HG03159 (cell line): ENCODE measurements around the gene CDH4.

Experiments
- ATAC-seq: cut with Tn5 transposase; IDR thresholded peaks from one replicate; pipeline ENCODE4 v1.9.1; 2021; ENCODE audit warnings: mild to moderate bottlenecking, moderate library complexity; ENCODE audit not compliant: unreplicated experiment

CDH4 gene

GRCh38 chr20:61767761-61768494 lies 515.9 kb downstream of the CDH4 start:
- no peak for ATAC-seq

DNA sequence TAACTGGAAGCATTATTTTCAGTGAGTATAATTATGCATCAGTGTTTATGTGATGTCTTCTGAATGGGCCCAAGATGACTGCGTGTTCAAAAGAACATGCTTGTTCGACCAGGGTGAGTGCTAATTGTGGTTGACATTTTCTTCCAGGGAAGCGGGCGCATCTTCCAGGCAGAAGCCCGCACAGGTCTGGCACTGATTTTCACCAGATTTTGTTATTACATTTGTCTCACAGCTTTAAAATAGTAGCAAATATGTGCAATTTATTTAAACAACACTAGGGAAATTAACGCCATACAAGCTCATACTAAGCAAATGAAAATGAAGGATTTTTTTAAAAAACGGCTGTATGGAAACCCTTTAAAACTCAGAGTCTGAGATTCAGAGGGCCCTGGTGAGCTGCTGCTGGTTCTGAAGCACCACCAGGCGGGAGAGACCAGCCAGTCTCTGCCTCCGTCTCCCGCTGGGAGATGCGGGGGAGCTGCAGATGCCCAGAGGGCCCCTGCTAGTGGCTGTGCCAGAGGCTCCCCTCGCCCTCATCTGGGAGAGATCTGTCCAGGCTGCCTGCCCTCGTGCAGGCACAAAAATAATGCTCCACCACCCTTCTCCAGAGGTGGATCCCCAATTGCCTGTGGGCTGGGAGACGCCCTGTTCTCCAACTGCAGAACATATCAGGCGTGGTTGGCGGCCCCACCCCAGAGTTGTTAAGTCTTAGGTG lies 516.7 kb downstream of the CDH4 start:
- no peak for ATAC-seq

GRCh38 chr20:61769286-61769832 lies 517.3 kb downstream of the CDH4 start:
- no peak for ATAC-seq

DNA sequence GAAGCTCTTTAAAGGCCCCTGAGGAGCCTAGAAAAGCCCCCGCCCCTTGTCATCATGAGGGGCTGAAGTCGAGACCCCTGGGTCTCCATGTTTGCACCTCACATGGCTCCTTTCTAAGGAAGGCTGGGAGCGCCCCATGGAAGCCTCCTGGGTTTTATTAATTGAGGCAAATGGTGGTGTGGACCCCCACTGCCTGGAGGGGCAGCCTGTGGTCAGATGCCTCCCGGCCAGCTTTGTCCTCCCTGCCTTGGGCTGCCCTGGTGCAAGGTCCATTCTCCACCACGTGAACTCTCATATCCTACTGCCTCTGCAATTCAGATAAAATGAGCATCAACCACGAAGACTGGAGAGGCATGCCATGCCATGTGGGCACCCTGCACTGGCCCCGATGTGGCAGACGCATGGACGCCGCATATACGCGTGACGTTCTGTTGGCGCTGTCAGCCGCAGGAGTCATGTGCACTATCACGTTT lies 518.1 kb downstream of the CDH4 start:
- ATAC-seq: no peak

- no peak for ATAC-seq
Observed at GRCh38 chr20:61771805-61772350, 519.8 kb downstream of the CDH4 start.

DNA sequence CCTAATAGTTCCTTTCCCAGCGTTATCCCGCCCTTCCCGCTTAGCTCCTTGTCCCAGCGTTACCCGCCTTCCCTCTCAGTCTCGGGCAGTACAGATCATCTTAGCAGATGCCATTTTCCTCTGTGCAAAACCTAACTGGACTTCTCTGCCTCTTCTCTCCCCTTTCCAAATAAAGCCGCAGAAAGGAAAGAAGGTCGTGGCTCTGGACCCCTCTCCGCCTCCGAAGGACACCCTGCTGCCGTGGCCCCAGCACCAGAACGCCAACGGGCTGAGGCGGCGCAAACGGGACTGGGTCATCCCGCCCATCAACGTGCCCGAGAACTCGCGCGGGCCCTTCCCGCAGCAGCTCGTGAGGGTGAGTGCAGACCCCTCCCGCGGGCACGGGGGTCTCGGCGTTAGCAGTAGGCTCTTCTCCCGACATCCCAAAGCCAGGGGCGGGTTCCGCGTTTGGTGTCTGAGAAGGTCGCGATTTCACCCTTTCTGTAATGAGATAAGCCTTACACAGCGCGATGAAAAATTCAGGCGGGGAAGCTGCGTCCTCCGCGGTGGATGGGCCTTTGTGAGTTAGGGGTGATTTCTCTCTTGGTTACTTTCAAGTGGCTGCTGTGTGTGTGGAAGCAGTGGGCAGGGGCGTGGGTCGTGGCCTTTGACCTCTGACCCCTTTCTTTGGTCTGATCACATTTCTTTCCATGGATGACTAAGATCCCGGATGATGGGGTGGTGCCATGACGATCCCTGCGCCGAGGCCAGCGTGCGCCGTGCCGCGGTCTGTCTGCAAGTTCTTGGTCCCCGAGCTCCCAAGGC lies 521.0 kb downstream of the CDH4 start:
- ATAC-seq: no peak

GRCh38 chr20:61773926-61774587 lies 522.0 kb downstream of the CDH4 start:
- ATAC-seq: no peak

DNA sequence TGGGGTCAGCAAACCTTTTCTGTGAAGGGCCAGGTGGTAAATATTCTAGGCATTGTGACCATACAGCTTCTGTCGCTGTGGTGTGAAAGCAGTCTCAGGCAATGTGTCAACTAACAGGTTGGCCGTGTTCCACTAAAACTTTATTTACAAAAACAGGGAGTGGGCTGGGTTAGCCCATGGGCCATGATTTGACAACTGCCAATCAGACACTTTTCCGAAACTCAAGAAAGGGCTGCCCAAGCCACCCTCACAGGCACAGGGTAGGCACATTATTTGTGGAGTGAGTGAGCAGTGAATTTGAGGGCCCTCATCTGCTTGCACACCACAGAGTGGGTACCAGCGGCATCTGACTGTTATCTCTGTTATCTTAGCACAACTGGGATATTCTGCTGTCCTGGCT lies 523.4 kb downstream of the CDH4 start:
- ATAC-seq: no peak

DNA sequence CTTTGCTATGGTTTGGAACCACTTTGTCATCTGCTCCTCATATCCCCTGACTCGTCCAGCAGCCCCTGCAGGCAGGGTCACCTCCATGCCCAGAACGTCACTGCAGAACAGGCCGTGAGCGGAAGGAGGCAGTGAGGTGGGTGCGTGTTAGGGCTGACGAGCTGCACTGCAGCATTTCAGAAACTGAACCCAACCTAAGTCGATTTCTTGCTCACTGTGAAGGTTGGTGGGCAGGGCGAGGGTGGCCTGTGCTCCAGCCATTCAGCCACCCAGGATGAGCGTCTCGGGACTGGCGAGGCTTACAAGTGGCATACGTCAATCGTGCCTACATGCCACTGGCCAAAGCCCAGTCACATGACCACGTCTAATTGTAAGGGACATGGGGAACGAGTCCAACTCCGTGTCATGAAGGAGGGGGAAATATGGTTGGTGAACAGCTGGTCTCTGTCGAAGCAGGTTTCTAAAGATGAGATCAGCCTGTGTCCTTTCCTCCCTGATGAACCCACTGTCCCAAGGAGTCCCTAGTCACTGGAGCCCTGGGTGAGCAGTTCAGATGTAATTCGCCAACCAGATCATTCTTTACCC lies 524.5 kb downstream of the CDH4 start:
- ATAC-seq: no peak

DNA sequence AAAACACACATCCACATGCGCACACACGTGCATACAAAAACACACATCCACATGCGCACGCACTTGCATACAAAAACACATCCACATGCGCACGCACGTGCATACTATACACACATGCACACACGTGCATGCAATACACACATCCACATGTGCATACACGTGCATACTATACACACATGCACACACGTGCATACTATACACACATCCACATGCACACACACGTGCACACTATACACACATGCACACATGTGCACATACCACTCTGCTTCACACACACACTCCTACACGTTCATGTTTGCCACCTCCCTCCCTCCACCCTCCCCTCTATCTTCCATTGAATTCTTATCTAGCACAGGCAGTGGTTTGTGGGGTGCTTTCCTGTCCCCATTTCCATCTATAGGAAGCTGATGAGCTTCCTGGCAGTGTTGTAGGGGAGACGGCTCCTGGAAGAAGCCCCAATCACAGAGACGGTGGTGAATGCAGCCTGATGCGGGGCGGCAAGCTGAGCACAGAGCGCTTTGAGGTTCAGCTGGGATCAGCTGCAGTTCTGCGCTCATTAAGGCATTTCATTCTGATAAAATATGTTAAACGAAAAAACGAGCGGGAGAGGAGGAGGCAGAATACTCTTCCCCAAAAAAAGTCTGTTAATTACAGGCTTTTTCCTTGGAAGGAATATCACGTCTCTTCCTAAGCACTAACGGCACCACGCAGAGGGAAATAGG lies 525.9 kb downstream of the CDH4 start:
- ATAC-seq: no peak

GRCh38 chr20:61778495-61778863 lies 526.4 kb downstream of the CDH4 start:
- ATAC-seq: no peak

DNA sequence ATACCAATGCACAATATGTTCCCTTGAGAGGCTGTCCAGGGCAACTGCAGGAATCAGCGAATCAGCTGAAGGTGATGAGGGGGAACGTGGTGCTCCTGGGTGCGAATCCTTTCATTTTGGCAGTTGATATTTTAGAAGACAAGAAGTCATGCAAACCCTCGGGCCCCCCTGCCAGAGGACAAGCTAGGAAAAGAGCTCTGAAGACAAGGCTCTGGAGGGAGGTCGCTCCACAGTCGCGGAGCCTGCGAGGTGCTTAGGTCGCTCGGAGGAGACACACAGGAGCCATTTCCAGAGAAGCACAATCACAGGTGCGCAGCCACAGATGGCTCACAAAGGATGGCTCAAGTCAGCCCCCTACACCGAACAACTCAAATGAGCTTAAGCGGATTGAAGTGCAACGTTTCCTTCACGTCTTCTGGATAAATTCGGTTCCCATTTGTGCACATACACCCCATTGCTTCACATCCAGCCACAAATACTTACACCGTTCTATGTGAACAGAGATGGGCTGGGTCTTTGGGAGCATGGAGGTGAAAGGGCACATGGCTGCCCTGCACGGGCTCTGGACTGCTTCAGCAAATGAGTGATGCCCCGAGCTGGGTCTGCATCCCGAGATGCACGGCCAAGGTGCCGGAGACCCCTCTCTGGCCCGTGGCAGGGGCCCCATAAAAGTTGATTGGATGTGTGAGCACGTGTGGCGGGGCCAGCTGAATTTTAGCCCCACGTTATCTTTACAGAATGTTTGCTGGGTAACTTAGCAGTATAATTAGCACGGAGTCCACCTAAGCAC lies 527.3 kb downstream of the CDH4 start:
- ATAC-seq: no peak

GRCh38 chr20:61780066-61780465 lies 528.0 kb downstream of the CDH4 start:
- no peak for ATAC-seq

DNA sequence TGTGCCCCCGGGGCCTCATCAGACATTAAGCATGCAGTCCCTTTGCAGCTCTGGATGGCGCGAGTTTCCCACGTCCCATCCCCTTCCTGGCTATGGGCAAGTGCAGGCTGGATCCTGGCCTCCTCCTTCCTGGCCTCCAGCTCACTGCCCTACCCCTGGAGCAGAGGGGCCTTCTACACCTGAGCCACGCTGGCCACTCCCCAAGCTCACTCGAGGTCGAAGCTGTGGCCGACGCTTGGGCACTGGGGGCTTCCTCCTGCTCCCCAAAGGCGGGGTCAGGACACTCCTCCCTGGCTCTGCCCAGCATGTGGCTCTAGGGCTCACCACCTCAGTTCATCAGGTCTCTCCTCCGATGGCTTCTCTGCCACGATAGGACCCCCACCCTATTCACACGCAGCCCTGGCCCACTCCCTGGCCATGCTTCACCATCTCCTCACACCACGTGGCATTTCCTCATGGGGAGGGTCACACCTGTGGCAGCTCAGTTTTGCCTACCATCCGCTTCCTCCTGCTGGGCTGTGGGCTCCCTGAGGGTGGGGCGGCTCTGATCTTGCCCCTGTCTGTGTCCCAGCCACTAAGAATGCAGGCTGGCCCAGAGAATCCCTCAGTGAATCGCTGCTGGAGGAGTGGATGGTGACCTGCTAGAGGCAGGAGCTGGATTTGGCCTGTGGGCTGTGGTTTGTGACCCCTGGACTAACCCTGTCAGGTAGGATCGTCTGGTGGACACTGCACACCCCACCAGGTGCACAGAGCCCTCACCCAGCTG lies 532.9 kb downstream of the CDH4 start:
- no peak for ATAC-seq

GRCh38 chr20:61785567-61785816 lies 533.4 kb downstream of the CDH4 start:
- no peak for ATAC-seq

DNA sequence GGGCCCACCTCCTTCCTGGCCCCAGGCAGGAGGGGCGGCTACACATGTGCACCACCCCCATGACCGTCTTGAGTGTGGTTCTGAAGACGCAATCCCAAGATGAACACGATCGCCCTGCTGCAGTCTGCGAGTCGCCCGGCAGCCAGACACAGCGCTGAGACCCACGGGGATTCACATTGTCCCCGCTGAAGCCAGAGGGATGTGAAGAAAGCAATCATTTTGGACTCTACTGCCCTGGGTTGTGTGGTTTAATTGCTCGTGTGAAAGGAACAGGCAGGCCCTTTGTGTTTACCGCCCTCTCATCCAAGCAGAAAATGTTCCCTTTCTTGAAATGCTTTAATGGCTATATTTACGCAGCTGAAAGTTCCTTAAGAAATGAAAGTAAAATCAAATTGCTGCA lies 534.2 kb downstream of the CDH4 start:
- no peak for ATAC-seq

GRCh38 chr20:61788343-61788742 lies 536.3 kb downstream of the CDH4 start:
- no peak for ATAC-seq

DNA sequence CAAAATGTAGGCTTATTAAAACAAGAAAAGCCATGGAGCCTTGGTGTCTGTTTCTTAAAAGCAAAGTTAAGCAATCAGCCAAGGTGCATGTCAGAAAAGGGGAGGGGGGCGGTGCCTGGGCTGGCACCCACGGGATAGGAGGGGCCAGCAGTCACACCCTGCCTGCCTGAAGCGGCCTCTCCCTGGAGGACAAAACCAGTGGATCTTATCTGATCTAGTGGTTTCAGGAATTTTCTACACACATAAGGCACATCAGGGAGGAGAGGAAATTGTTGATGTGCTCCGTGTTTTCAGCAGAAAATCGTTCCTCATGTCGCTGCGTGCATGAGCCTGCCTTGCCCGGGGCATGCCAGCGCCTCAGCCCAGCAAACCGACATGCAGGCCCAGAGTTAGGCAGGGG lies 537.3 kb downstream of the CDH4 start:
- no peak for ATAC-seq
